22Rv1 (cell line): ENCODE data around the gene STARD9.

Experiments used
- CTCF ChIP-seq: fragments of 450-650 bp; IDR thresholded peaks from 2 replicates; pipeline ENCODE4 v1.5.1; 2017; ENCODE audit warnings: mild to moderate bottlenecking
- ZFX ChIP-seq: fragments of 450-650 bp; IDR thresholded peaks from 2 replicates; pipeline ENCODE4 v1.6.1; 2017; ENCODE audit warnings: antibody characterized with exemption, borderline replicate concordance

GRCh38 chr15:42731461-42731860, 156.1 kb downstream of the STARD9 start:
- TF ChIP-seq CTCF (no peak), ZFX (no peak)
